K562 (cell line): ENCODE data around the gene NFS1. TPM values are rescaled to one million over a fixed set of nuclear protein-coding genes. Genes with fewer than 3 reads are reported as not detected.

Source experiments
- polyA plus RNA-seq, 8 experiments: library from polyadenylated mRNA; depleted of rRNA in 4 of 8; stranded (reverse) in 5 of 8; unstranded in 3 of 8; fragments of >200 nt; fragmentation: Nextera tagmentation in 2 of 8; fragmentation: Illumina TruSeq in 1 of 8; extraction: Ambion mirVana in 2 of 8; extraction: Trizol in 1 of 8; gene quantifications; 2 replicates each; pipeline versions ENCODE4 v1.2.1 to v1.2.3, GENCODE V29; 2011 to 2014; ENCODE audit warnings: inconsistent platforms in 1 of 8, missing spikeins in 1 of 8
- total RNA-seq, 7 experiments: library from RNA; depleted of rRNA in 6 of 7; stranded (reverse); fragments of >200 nt in 6 of 7; fragmentation: Illumina TruSeq in 2 of 7; extraction: Trizol in 2 of 7; gene quantifications; 2 replicates each; pipeline versions ENCODE4 v1.2.1 to v1.2.3, GENCODE V29; 2011 to 2021; ENCODE audit warnings: low replicate concordance in 1 of 7
- TF ChIP-seq, protein P1 (sequence below): fragments of 450-650 bp; IDR thresholded peaks from 2 replicates; pipeline ENCODE4 v1.6.1; 2016; ENCODE audit warnings: mild to moderate bottlenecking, moderate library complexity

The NFS1 gene
- total and polyA plus RNA-seq, 9 of the 15 experiments (the other 6 are each of a cell fraction or from before 2014, with no cell fraction given), result 11.5 to 84.8 (median 47.1) TPM

GRCh38 chr20:35744492-35744841 lies 45.3 kb upstream of the NFS1 start (continued):
- TF ChIP-seq, protein P1, sequence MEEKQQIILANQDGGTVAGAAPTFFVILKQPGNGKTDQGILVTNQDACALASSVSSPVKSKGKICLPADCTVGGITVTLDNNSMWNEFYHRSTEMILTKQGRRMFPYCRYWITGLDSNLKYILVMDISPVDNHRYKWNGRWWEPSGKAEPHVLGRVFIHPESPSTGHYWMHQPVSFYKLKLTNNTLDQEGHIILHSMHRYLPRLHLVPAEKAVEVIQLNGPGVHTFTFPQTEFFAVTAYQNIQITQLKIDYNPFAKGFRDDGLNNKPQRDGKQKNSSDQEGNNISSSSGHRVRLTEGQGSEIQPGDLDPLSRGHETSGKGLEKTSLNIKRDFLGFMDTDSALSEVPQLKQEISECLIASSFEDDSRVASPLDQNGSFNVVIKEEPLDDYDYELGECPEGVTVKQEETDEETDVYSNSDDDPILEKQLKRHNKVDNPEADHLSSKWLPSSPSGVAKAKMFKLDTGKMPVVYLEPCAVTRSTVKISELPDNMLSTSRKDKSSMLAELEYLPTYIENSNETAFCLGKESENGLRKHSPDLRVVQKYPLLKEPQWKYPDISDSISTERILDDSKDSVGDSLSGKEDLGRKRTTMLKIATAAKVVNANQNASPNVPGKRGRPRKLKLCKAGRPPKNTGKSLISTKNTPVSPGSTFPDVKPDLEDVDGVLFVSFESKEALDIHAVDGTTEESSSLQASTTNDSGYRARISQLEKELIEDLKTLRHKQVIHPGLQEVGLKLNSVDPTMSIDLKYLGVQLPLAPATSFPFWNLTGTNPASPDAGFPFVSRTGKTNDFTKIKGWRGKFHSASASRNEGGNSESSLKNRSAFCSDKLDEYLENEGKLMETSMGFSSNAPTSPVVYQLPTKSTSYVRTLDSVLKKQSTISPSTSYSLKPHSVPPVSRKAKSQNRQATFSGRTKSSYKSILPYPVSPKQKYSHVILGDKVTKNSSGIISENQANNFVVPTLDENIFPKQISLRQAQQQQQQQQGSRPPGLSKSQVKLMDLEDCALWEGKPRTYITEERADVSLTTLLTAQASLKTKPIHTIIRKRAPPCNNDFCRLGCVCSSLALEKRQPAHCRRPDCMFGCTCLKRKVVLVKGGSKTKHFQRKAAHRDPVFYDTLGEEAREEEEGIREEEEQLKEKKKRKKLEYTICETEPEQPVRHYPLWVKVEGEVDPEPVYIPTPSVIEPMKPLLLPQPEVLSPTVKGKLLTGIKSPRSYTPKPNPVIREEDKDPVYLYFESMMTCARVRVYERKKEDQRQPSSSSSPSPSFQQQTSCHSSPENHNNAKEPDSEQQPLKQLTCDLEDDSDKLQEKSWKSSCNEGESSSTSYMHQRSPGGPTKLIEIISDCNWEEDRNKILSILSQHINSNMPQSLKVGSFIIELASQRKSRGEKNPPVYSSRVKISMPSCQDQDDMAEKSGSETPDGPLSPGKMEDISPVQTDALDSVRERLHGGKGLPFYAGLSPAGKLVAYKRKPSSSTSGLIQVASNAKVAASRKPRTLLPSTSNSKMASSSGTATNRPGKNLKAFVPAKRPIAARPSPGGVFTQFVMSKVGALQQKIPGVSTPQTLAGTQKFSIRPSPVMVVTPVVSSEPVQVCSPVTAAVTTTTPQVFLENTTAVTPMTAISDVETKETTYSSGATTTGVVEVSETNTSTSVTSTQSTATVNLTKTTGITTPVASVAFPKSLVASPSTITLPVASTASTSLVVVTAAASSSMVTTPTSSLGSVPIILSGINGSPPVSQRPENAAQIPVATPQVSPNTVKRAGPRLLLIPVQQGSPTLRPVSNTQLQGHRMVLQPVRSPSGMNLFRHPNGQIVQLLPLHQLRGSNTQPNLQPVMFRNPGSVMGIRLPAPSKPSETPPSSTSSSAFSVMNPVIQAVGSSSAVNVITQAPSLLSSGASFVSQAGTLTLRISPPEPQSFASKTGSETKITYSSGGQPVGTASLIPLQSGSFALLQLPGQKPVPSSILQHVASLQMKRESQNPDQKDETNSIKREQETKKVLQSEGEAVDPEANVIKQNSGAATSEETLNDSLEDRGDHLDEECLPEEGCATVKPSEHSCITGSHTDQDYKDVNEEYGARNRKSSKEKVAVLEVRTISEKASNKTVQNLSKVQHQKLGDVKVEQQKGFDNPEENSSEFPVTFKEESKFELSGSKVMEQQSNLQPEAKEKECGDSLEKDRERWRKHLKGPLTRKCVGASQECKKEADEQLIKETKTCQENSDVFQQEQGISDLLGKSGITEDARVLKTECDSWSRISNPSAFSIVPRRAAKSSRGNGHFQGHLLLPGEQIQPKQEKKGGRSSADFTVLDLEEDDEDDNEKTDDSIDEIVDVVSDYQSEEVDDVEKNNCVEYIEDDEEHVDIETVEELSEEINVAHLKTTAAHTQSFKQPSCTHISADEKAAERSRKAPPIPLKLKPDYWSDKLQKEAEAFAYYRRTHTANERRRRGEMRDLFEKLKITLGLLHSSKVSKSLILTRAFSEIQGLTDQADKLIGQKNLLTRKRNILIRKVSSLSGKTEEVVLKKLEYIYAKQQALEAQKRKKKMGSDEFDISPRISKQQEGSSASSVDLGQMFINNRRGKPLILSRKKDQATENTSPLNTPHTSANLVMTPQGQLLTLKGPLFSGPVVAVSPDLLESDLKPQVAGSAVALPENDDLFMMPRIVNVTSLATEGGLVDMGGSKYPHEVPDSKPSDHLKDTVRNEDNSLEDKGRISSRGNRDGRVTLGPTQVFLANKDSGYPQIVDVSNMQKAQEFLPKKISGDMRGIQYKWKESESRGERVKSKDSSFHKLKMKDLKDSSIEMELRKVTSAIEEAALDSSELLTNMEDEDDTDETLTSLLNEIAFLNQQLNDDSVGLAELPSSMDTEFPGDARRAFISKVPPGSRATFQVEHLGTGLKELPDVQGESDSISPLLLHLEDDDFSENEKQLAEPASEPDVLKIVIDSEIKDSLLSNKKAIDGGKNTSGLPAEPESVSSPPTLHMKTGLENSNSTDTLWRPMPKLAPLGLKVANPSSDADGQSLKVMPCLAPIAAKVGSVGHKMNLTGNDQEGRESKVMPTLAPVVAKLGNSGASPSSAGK, result peak; percentile 22
